ENCODE results near the gene PRDM16.
"Not testable (repeated sequence)": the region's sequence is repeated elsewhere in the genome, so short reads cannot be mapped to it uniquely, and the experiment has no call there.

Gene PRDM16

DNA sequence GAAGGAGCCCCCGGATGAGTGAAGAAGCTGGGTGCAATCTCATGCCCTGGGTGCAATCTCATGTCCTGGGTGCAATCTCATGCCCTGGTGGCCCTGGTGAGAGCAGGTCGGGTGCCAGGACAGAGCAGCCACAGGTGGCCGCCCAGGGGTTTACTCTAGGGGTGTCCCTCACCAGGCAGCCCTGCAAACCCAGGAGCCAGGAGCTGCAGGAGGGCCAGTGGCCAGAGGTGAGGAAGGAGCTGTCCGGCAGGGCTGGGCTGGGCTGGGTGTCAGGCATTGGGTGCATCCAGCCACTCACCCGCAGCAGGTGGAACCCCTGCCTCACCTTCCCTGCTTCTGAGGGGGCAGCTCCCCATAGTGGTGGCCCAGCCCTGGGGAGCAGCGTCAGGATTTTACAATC is 79.2 kb downstream of the PRDM16 start:
- no peak for DNase-seq

DNA sequence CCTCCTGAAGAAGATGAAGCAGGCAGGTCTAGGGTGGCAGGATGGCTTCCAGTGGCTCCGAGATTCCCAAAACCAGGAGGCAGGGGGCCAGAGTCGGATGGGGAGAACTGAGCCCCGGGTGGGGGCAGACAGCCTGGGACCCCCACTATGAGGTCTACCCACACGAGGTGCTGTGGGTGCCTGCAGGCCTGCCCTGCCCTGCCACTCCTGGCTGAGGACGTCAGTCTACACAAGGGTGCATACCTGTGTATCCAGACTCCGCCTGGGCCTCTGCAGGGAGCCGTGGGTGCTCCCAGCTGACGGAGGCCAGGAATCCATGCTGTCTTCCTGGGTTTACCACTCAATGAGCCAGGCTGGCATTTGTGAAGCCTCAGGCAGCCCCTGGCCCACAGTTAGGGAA is 80.3 kb downstream of the PRDM16 start:
- no peak for DNase-seq

DNA sequence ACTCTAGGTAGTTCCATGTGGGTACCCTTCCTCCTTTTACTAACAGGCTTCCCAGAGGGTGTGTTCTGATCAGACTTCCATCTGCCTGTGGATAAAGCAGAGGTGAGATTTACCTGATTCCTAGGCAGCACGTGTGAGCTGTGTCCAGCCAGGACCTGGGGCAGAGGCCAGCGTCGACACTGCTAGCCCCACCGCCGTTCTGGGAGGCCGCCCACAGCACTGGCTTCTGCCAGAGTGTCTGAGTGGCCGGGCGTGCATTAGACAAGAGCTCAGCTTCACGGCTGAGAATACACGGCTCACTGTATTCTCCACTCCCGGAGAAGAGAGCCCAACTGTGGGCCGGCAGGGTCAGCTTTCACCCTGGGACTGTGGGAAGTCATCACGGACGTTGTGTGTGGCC is 82.5 kb downstream of the PRDM16 start:
- no peak for DNase-seq

DNA sequence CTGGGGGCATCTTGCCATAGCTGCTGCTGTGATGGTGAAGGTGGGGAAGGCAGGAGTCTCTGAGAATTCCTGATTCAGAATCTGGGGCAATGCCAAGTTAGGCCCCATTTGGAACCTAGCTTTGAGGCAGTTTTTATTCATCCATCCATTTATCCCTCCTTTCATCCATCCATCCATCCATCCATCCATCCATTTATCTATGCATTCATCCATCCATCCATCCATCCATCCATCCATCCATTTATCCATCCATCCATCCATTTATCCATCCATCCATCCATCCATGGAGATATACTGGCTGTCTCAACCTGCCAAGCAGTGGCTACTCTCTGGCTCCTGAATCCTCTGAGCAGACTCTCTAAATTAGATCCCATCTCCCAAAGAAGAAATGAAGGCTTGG is 83.1 kb downstream of the PRDM16 start:
- no peak for DNase-seq

DNA sequence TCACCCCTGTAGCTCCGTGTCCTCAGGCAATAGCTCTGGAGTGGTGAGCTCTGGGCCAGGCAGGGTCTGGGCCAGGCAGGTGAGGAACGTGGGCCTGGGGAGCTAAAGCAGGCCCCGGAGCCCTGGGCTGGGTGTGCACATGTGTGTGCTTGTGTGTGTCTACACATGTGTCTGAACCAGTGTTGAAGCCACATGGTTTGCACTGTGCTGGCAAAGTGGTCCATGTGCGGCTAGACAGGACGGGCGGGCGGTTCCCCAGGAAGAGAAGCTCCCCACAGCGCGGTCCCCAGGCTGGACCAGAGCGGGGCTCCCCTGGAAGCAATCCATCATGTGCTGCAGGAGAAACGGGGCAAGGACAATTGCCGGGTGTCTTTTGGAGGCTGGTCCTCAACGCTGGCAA is 84.2 kb downstream of the PRDM16 start:
- no peak for DNase-seq

GRCh38 chr1:3153902-3154795 is 85.1 kb downstream of the PRDM16 start:
- DNase-seq: no peak

- no peak for DNase-seq
Measured at GRCh38 chr1:3155056-3155925, 86.3 kb downstream of the PRDM16 start.

- no peak for DNase-seq
Measured at GRCh38 chr1:3155926-3156220, 86.9 kb downstream of the PRDM16 start.

GRCh38 chr1:3156936-3157335 is 87.9 kb downstream of the PRDM16 start:
- DNase-seq: no peak

GRCh38 chr1:3158347-3158746 is 89.3 kb downstream of the PRDM16 start:
- peak; percentile 4 for DNase-seq

GRCh38 chr1:3159121-3159520 is 90.1 kb downstream of the PRDM16 start:
- DNase-seq: no peak

- no peak for DNase-seq
Measured at GRCh38 chr1:3159996-3160395, 91.0 kb downstream of the PRDM16 start.

DNA sequence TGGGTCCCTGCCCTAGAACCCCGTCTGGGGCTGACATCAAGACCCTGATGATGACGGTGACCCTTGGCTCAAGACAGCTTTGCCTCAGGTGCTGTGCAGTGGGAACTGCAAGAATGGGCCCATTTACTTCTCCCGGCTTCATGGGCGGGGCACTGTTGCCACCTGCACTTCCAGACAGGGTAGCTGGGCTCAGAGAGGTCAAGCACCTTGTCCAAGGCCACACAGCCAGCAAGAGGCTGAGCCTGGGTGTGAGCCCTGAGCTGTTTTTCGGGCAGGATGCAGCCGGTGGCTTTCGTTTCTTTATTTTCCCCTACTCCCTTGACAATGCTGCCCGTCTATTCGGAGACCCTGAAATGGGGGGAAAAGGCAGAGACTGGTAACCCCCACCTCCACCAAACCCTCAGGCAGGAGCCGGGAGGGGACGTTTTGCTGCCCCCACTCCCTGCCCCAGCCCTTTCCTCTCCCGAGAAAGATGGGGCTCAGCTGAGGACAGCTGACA is 91.7 kb downstream of the PRDM16 start:
- no peak for DNase-seq

GRCh38 chr1:3161176-3161840 is 92.3 kb downstream of the PRDM16 start:
- DNase-seq: no peak

- DNase-seq: no peak
Measured at GRCh38 chr1:3162322-3162882, 93.4 kb downstream of the PRDM16 start.

DNA sequence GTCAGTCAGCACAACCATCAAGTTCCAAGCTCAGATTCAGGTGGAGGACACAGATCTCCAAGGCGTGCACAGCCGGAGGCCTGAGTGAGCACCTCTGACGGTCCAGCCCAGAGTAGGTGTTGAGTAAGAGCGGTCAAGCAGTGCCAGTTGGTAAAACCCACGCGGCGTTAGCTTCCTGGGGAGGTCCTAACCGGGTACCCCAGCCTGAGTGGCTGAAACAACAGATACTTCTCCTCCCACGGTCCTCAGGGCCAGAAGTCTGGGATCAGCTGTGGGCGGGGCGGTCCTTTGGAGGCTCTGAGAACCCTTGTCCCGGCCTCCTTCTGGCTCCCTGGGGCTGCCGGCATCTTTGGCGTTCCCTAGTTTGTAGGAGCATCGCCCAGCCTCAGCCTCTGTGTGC is 94.4 kb downstream of the PRDM16 start:
- no peak for DNase-seq

- no peak for DNase-seq
Measured at GRCh38 chr1:3164671-3165070, 95.7 kb downstream of the PRDM16 start.

- DNase-seq: not testable (repeated sequence)
Measured at GRCh38 chr1:3165189-3165588, 96.2 kb downstream of the PRDM16 start.

DNA sequence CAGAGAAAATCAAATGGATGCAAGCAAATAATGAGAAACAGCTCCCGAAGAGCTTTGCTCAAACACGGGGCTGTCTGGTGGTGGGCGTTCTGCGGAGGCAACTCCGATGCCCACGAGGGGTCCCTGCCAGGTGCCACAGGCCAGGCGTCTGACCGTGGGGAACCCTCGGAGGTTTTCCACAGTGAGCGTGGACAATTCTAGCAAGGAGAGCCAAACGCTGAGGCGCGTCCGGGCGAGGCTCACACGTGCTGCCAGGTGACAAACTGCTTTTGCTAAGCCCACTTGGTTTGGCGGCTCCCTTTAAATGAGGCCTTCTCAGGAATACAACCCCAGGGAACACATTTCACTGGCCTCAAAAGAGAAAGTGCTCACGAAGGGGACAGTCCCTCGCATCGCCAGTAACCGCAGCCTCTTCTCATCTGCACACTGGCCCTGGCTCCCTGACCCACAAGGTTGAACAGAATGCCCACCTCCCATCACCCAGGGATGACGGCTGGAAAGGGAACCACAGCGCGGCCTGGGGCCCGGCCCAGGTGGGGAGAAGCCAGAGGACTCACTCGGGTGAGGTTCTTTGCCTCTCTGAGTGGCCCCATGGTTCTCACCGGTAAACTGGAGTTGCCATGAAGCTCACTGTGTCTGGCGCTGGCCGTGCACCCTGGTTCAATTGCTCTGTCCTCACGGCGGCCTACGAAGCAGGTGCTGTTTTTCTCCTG is 97.4 kb downstream of the PRDM16 start:
- DNase-seq: no peak

- no peak for DNase-seq
Measured at GRCh38 chr1:3167255-3167654, 98.3 kb downstream of the PRDM16 start.

- no peak for DNase-seq
Measured at GRCh38 chr1:3168678-3169077, 99.7 kb downstream of the PRDM16 start.

- DNase-seq: no peak
Measured at GRCh38 chr1:3169665-3170356, 100.8 kb downstream of the PRDM16 start.

All from OCI-M1 (cell line).